ENCODE results near the gene HMGN2.
"Not testable (repeated sequence)": the region's sequence is repeated elsewhere in the genome, so short reads cannot be mapped to it uniquely, and the experiment has no call there.

HMGN2 gene

GRCh38 chr1:26490155-26490554, 17.9 kb downstream of the HMGN2 start:
- Mint-ChIP-seq H3K4me3 (no peak overlapping the region), H3K27ac (no peak overlapping the region), H3K4me1 (ENCODE audit: low read depth in 2 of 2) (no peaks in the 10 kb centered on the region), H3K36me3 (ENCODE audit: insufficient read depth) (no peaks in the 10 kb centered on the region), H3K9me3 (no peaks in the 10 kb centered on the region), H3K27me3 (no peaks in the 10 kb centered on the region)
- ATAC-seq (replicated peaks) (no peak), DNase-seq (no peak)

DNA sequence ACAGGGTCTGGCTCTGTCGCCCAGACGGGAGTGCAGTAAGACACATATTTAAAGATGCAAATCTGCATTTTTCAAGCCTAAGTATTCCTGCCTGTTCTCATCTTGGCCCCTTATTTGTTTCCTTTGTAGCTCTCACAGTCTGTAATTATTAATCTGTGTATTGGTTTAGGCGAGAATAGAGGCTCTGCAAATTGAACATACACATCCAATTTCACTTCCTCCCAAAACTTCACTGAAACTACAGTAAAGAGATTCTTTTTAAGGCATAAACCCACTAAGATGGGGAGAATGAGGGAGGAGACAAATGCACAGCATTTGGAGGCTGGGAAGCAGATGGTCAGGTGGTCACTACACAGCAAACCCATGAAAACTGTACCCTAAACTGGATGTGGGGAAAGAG, 21.0 kb downstream of the HMGN2 start:
- Mint-ChIP-seq H3K27ac (no peak overlapping the region), H3K4me1 (ENCODE audit: low read depth in 2 of 2) (no peaks in the 10 kb centered on the region), H3K9me3 (no peaks in the 10 kb centered on the region), H3K36me3 (ENCODE audit: insufficient read depth) (no peaks in the 10 kb centered on the region), H3K4me3 (no peak overlapping the region), H3K27me3 (no peaks in the 10 kb centered on the region)
- DNase-seq (no peak), ATAC-seq (replicated peaks) (no peak)

DNA sequence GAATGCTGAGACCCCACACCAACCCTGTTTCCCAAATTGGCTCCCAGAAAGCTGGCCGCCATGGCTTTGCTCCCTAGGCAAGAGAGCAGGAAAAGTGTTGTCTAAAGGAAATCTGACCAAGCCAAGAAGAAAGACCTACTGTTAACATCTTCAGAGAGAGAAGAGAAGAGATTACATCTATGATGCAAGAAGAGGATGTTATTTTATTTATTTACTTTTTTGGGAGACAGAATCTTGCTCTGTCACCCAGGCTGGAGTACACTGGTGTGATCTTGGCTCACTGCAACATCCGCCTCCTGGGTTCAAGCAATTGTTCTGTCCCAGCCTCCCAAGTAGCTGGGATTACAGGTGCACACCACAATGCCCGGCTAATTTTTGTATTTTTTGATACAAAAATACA, 21.7 kb downstream of the HMGN2 start:
- no peak for DNase-seq
- no peak for ATAC-seq (replicated peaks)
- no peak overlapping the region for H3K27ac Mint-ChIP-seq
- H3K4me1 Mint-ChIP-seq (ENCODE audit: low read depth in 2 of 2), result no peaks in the 10 kb centered on the region
- H3K36me3 Mint-ChIP-seq (ENCODE audit: insufficient read depth), result no peaks in the 10 kb centered on the region
- no peaks in the 10 kb centered on the region for H3K9me3 Mint-ChIP-seq
- no peak overlapping the region for H3K4me3 Mint-ChIP-seq
- no peaks in the 10 kb centered on the region for H3K27me3 Mint-ChIP-seq

GRCh38 chr1:26496861-26497260, 24.6 kb downstream of the HMGN2 start:
- DNase-seq, result no peak
- ATAC-seq (replicated peaks), result no peak
- no peaks in the 10 kb centered on the region for H3K27me3 Mint-ChIP-seq
- peaks cover 0 to 6% of the 10 kb centered on the region in 2 donors for H3K4me1 Mint-ChIP-seq (ENCODE audit: low read depth in 2 of 2)
- H3K36me3 Mint-ChIP-seq (ENCODE audit: insufficient read depth), result peaks cover 11% of the 10 kb centered on the region
- H3K4me3 Mint-ChIP-seq, result no peak overlapping the region
- H3K9me3 Mint-ChIP-seq, result no peaks in the 10 kb centered on the region
- no peak overlapping the region for H3K27ac Mint-ChIP-seq

DNA sequence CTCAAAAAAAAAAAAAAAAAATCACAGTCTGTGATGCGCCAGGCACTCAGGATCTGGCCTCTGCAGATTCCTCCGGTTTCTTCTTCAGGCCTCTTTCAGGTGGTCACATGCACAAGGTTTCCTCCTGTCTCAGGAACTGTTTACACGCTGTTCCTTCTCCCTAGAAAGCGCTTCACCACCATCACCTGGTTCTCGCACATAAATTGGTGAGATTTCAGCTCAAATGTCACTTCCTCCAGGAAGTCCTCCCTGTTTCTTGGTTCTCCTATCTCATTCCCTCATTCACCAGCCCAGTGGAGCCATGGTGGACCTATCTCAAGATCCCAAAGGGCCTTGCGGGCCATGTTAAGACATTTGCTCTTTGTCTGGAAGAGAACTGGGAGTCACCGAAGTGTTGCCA, 26.7 kb downstream of the HMGN2 start:
- Mint-ChIP-seq H3K9me3 (no peaks in the 10 kb centered on the region), H3K4me1 (ENCODE audit: low read depth in 2 of 2) (peaks cover 0 to 8% of the 10 kb centered on the region in 2 donors), H3K36me3 (ENCODE audit: insufficient read depth) (peaks cover 11% of the 10 kb centered on the region), H3K4me3 (no peak overlapping the region), H3K27ac (no peak overlapping the region), H3K27me3 (no peaks in the 10 kb centered on the region)
- no peak for ATAC-seq (replicated peaks)
- no peak for DNase-seq

DNA sequence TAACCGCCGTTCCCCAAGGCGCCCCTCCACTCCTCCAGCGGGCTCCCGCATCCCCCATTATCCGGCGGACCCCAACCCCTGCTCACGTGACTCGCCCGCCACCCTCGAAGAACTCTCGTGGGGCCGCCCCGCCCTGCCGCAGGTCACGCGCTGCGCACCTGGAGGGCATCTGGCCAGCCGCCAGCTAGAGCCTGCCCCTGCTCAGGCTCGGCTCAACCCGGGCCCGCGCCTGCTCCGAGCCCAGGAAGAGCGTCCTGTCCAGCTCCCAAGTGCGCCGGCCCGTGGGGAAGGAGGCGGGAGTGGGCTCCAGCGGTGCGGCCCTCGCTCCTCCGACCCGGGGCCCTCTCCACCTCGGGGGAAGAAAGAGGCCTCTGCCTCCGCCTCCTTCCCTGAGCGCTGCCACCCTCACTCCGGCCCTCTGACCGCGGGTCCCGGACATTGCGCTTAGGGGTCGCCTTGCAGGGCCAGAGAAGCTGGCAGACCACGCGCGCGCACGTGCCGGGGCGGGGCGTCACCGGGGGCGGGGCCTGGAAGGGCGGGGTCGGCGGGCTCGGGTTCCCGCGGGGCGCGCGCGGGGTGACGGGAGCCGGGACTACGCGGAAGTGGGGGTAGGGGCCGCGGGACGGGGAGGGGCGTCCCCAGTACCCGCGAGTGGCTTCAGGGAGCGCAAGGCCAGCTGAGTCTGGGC, 28.4 kb downstream of the HMGN2 start:
- no peaks in the 10 kb centered on the region for H3K9me3 Mint-ChIP-seq
- H3K4me1 Mint-ChIP-seq (ENCODE audit: low read depth in 2 of 2), result peaks cover 0 to 8% of the 10 kb centered on the region in 2 donors
- ATAC-seq (replicated peaks) (peak; percentile 73), DNase-seq (peak; percentile 81 to 86 (median 83))
- H3K4me3 Mint-ChIP-seq, result peak overlapping the region; percentile 81
- no peaks in the 10 kb centered on the region for H3K27me3 Mint-ChIP-seq
- peak overlapping the region; percentile 62 to 77 for H3K27ac Mint-ChIP-seq
- H3K36me3 Mint-ChIP-seq (ENCODE audit: insufficient read depth), result peaks cover 11% of the 10 kb centered on the region

- H3K4me3 Mint-ChIP-seq; H3K27ac Mint-ChIP-seq; ATAC-seq (replicated peaks); H3K4me1 Mint-ChIP-seq (ENCODE audit: low read depth in 2 of 2); H3K9me3 Mint-ChIP-seq; H3K36me3 Mint-ChIP-seq (ENCODE audit: insufficient read depth); H3K27me3 Mint-ChIP-seq; DNase-seq: not testable (repeated sequence)
These were observed 38.5 kb downstream of the HMGN2 start for GRCh38 chr1:26510711-26511110.

DNA sequence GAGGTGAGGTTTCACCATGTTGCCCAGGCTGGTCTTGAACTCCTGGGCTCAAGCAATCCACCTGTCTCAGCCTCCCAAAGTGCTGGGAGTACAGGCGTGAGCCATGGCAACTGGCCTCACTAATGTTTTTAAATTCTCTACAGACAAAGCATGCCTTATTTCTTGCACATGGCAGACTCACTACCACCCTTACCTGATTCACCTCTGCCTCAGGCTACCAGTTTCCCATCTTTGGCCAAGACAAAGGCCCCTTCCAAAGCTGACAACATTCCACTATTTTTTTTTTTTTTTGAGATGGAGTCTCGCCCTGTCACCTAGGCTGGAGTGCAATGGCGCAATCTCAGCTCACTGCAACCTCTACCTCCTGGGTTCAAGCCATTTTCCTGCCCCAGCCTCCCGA, 43.6 kb downstream of the HMGN2 start:
- H3K4me1 Mint-ChIP-seq (ENCODE audit: low read depth in 2 of 2); H3K4me3 Mint-ChIP-seq; H3K9me3 Mint-ChIP-seq; ATAC-seq (replicated peaks); H3K27ac Mint-ChIP-seq; H3K27me3 Mint-ChIP-seq; DNase-seq; H3K36me3 Mint-ChIP-seq (ENCODE audit: insufficient read depth): not testable (repeated sequence)

DNA sequence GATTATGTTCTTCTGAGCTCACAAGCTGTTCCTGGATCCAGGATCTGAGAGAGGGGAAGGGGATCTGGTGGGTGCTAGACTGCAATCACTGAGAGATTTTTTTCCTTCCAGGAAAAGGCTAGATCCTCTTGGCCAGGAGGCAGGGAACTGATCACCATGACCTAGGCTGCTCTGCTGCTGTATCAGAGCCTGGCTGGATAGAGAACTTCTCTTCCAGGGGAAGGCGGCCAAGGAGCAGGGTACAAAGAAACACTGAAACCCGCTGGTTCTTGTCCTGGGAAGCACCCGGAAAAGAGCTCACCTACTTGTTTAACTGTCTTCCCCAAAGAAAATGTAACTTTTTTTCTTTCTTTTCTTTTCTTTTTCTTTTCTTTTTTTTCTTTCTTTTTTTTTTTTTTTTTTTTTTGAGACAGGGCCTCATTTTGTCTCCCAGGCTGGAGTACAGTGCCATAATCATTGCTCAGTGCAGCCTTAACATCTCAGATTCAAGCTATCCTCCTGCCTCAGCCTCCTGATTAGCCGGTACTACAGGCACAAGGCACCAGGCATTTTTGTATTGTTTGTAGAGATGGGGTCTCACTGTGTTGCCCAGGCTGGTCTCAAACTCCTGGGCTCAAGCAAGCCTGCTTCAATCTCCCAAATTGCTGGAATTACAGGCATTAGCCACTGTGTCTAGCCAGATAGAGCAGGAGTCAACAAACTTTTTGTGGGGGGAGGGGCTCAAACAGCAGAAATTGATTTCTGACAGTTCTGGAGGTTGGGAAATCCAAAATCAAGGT, 44.9 kb downstream of the HMGN2 start:
- Mint-ChIP-seq H3K36me3 (ENCODE audit: insufficient read depth) (no peaks in the 10 kb centered on the region), H3K9me3 (no peaks in the 10 kb centered on the region), H3K4me1 (ENCODE audit: low read depth in 2 of 2) (no peaks in the 10 kb centered on the region), H3K4me3 (no peak overlapping the region), H3K27me3 (peaks cover 7 to 8% of the 10 kb centered on the region in 2 donors), H3K27ac (no peak overlapping the region)
- DNase-seq, result no peak
- no peak for ATAC-seq (replicated peaks)

DNA sequence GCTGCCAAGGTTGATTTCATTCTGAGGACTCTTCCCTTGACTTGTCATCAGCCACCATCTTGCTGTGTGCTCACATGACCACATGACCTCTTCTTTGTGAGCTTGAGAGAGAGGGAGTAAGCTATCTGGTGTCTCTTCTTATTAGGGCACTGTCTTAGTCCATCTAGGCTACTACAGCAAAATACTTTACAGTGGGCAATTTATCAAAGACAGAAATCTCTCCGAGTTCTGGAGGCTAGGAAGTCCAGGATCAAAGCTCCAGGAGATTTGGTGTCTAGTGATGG, 45.5 kb downstream of the HMGN2 start:
- ATAC-seq (replicated peaks), result no peak
- Mint-ChIP-seq H3K9me3 (no peaks in the 10 kb centered on the region), H3K4me1 (ENCODE audit: low read depth in 2 of 2) (no peaks in the 10 kb centered on the region), H3K4me3 (no peak overlapping the region), H3K36me3 (ENCODE audit: insufficient read depth) (no peaks in the 10 kb centered on the region), H3K27ac (no peak overlapping the region), H3K27me3 (peaks cover 7 to 8% of the 10 kb centered on the region in 2 donors)
- no peak for DNase-seq

DNA sequence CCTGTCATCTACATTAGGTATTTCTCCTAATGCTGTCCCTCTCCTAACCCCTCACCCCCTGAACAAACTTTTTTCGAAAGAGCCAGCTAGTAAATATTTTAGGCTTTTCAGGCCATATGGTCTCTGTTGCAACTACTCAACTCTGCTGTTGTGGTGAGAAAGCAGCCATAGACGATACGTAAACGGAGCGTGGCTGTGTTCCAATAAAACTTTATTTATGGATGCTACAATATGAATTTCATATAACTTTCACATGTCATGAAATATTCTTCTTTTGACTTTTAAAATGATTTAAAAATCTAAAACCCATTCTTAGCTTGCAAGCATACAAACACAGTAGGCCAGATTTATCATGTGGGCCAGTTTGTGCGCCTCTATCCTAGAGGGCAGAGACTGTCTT, 46.1 kb downstream of the HMGN2 start:
- H3K4me3 Mint-ChIP-seq, result no peak overlapping the region
- H3K9me3 Mint-ChIP-seq, result no peaks in the 10 kb centered on the region
- peak overlapping the region in 1 of 2 donors; percentile 20 for H3K27ac Mint-ChIP-seq

GRCh38 chr1:26520339-26520738, 48.1 kb downstream of the HMGN2 start:
- no peak for ATAC-seq (replicated peaks)
- no peak overlapping the region for H3K4me3 Mint-ChIP-seq
- no peaks in the 10 kb centered on the region for H3K9me3 Mint-ChIP-seq
- H3K27me3 Mint-ChIP-seq, result peaks cover 12 to 25% of the 10 kb centered on the region in 2 donors
- H3K27ac Mint-ChIP-seq, result no peak overlapping the region
- DNase-seq, result no peak
- H3K36me3 Mint-ChIP-seq (ENCODE audit: insufficient read depth), result no peaks in the 10 kb centered on the region
- peaks cover 0 to 2% of the 10 kb centered on the region in 2 donors for H3K4me1 Mint-ChIP-seq (ENCODE audit: low read depth in 2 of 2)

More for the DNA sequence above, 46.1 kb downstream of the HMGN2 start:
- no peak for ATAC-seq (replicated peaks)
- no peaks in the 10 kb centered on the region for H3K36me3 Mint-ChIP-seq (ENCODE audit: insufficient read depth)
- H3K4me1 Mint-ChIP-seq (ENCODE audit: low read depth in 2 of 2), result no peaks in the 10 kb centered on the region
- DNase-seq, result no peak
- peaks cover 7 to 8% of the 10 kb centered on the region in 2 donors for H3K27me3 Mint-ChIP-seq

GRCh38 chr1:26521669-26522030, 49.4 kb downstream of the HMGN2 start:
- peaks cover 12 to 25% of the 10 kb centered on the region in 2 donors for H3K27me3 Mint-ChIP-seq
- H3K4me1 Mint-ChIP-seq (ENCODE audit: low read depth in 2 of 2), result peaks cover 0 to 2% of the 10 kb centered on the region in 2 donors
- no peak overlapping the region for H3K4me3 Mint-ChIP-seq
- H3K36me3 Mint-ChIP-seq (ENCODE audit: insufficient read depth), result no peaks in the 10 kb centered on the region
- H3K9me3 Mint-ChIP-seq, result no peaks in the 10 kb centered on the region
- H3K27ac Mint-ChIP-seq, result no peak overlapping the region
- no peak for DNase-seq
- no peak for ATAC-seq (replicated peaks)

DNA sequence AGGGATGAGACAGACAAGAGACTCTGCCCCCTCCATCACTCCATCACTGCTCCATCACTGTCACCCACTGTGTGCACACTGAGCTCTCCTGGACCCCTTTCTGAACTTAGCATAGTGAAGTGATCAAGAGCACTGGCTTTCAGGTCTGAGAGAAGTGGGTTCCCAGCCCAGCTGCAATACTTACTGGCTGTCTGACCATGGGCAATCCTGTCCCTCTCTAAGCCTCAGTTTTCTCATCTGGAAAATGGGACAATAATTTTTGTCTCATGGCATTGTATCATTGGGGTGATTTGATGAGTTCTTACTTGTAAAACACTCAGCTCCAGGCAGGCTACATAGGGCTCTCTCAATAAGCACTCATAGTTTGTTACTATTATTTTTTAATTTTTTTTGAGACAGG, 49.8 kb downstream of the HMGN2 start:
- no peak for ATAC-seq (replicated peaks)

More for the DNA sequence above, 49.8 kb downstream of the HMGN2 start:
- no peaks in the 10 kb centered on the region for H3K9me3 Mint-ChIP-seq
- no peak overlapping the region for H3K27ac Mint-ChIP-seq
- H3K36me3 Mint-ChIP-seq (ENCODE audit: insufficient read depth), result no peaks in the 10 kb centered on the region
- no peak overlapping the region for H3K4me3 Mint-ChIP-seq
- no peak for DNase-seq
- peaks cover 12 to 25% of the 10 kb centered on the region in 2 donors for H3K27me3 Mint-ChIP-seq
- peaks cover 0 to 2% of the 10 kb centered on the region in 2 donors for H3K4me1 Mint-ChIP-seq (ENCODE audit: low read depth in 2 of 2)
